ENCODE measurements around the gene KCNH8. TPM values are rescaled to one million over a fixed set of nuclear protein-coding genes. Genes with fewer than 3 reads are reported as not detected.

KCNH8 gene
- total RNA-seq, 3 donors from 2014 or later (not counting 1 experiment from before 2014, with no cell fraction given), result 0.10 TPM; not detected in 2

DNA sequence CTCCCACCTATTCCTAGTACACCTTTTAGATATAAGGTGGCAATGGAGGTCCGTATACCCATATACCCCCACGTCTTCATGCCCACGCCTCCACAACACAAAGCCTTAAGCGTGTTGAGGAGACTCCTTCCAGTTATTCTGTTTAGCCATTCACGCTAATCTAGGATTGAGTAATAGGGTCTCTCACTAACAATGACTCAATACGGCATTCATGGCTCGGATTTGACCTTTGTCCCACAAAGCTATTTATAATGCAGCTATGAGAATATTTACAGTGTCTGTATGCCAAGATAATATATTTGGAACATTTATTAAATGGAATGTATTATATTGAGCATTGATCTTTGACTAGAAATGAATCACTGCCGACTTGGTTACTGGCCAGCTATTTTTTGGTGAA lies 215.8 kb downstream of the KCNH8 start:
- intact Hi-C loops (cut with micrococcal nuclease), result no loop called here
- H3K4me1 ChIP-seq (ENCODE audit: control insufficient read depth, insufficient read depth, low read length), result no peaks in the 10 kb centered on the region
- H3K27ac ChIP-seq (ENCODE audit: low read length), result no peak overlapping the region
- Mint-ChIP-seq H3K36me3 (no peaks in the 10 kb centered on the region), H3K27me3 (ENCODE audit: low read depth in 2 of 2) (no peaks in the 10 kb centered on the region), H3K4me1 (no peaks in the 10 kb centered on the region), H3K9me3 (peaks cover 1 to 4% of the 10 kb centered on the region in 2 donors), H3K4me3 (no peak overlapping the region), H3K27ac (no peak overlapping the region)
- no peak for ATAC-seq
- no peaks in the 10 kb centered on the region for H3K9me3 ChIP-seq (ENCODE audit: control insufficient read depth, insufficient read depth, low read length)
- DNase-seq, result no peak
- no peak overlapping the region for H3K4me3 ChIP-seq (ENCODE audit: low read length)
- TF ChIP-seq, protein P1, sequence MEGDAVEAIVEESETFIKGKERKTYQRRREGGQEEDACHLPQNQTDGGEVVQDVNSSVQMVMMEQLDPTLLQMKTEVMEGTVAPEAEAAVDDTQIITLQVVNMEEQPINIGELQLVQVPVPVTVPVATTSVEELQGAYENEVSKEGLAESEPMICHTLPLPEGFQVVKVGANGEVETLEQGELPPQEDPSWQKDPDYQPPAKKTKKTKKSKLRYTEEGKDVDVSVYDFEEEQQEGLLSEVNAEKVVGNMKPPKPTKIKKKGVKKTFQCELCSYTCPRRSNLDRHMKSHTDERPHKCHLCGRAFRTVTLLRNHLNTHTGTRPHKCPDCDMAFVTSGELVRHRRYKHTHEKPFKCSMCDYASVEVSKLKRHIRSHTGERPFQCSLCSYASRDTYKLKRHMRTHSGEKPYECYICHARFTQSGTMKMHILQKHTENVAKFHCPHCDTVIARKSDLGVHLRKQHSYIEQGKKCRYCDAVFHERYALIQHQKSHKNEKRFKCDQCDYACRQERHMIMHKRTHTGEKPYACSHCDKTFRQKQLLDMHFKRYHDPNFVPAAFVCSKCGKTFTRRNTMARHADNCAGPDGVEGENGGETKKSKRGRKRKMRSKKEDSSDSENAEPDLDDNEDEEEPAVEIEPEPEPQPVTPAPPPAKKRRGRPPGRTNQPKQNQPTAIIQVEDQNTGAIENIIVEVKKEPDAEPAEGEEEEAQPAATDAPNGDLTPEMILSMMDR (IDR thresholded peaks at IDR 0.05), result no peak
- H3K27me3 ChIP-seq (ENCODE audit: control insufficient read depth, insufficient read depth, low read length), result no peaks in the 10 kb centered on the region
- H3K36me3 ChIP-seq (ENCODE audit: control insufficient read depth, insufficient read depth, low read length), result no peaks in the 10 kb centered on the region
- 94% methylated on average over 7 of the region's 8 CpGs for WGBS (ENCODE audit: insufficient coverage)

DNA sequence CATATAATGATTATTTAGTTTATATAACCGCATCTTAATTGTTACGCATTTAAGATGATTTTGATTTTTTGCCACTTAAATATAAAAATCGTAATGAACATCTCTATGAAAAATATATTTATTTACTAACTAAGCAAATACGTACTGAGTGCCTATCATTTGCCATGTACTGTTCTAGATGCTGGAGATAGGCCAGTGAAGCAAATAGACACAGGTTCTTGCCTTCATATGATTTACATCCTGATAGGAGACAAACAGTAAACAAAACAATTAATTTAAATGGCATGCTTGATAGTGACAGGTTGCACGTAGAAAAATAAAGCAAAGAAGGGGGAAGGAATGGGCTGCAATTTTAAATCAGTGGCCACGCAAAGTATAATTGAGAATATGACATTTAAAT lies 217.2 kb downstream of the KCNH8 start:
- no peaks in the 10 kb centered on the region for H3K27me3 Mint-ChIP-seq (ENCODE audit: low read depth in 2 of 2)
- H3K27ac Mint-ChIP-seq, result no peak overlapping the region
- no peak for ATAC-seq
- H3K36me3 Mint-ChIP-seq, result no peaks in the 10 kb centered on the region
- H3K4me3 Mint-ChIP-seq, result no peak overlapping the region
- no peaks in the 10 kb centered on the region for H3K27me3 ChIP-seq (ENCODE audit: control insufficient read depth, insufficient read depth, low read length)
- peaks cover 7 to 12% of the 10 kb centered on the region in 2 donors for H3K9me3 Mint-ChIP-seq
- no peaks in the 10 kb centered on the region for H3K9me3 ChIP-seq (ENCODE audit: control insufficient read depth, insufficient read depth, low read length)
- no peaks in the 10 kb centered on the region for H3K4me1 ChIP-seq (ENCODE audit: control insufficient read depth, insufficient read depth, low read length)
- TF ChIP-seq, protein P1 (IDR thresholded peaks at IDR 0.05), result no peak
- intact Hi-C loops (cut with micrococcal nuclease), result no loop called here
- DNase-seq, result no peak
- no peak overlapping the region for H3K27ac ChIP-seq (ENCODE audit: low read length)
- no peaks in the 10 kb centered on the region for H3K4me1 Mint-ChIP-seq
- 93% methylated on average over 3 of the region's 6 CpGs for WGBS (ENCODE audit: insufficient coverage)
- no peak overlapping the region for H3K4me3 ChIP-seq (ENCODE audit: low read length)
- H3K36me3 ChIP-seq (ENCODE audit: control insufficient read depth, insufficient read depth, low read length), result no peaks in the 10 kb centered on the region

DNA sequence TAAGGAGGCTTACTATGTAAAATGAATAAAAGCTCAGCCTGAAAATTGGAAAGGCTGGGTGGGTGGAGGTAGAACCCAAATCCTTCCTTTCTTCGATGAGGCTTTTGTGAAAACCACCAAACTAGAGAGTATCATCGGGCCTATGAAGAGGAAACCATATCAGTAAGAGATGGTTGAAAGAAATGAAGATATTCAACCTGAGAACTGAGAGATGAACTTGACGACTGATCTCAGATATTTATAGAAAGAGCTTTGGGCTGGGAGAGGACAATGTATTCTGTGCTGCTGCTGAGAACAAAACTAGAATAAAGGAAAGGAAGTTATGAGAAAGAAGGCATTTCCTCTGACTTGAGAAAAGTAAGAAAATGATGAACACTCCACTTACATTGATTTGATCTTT lies 236.6 kb downstream of the KCNH8 start:
- 57% methylated on average over 3 of the region's 3 CpGs for WGBS (ENCODE audit: insufficient coverage)
- Histone ChIP-seq H3K9me3 (ENCODE audit: control insufficient read depth, insufficient read depth, low read length) (no peaks in the 10 kb centered on the region), H3K4me3 (ENCODE audit: low read length) (no peak overlapping the region), H3K36me3 (ENCODE audit: control insufficient read depth, insufficient read depth, low read length) (no peaks in the 10 kb centered on the region), H3K4me1 (ENCODE audit: control insufficient read depth, insufficient read depth, low read length) (no peaks in the 10 kb centered on the region), H3K27ac (ENCODE audit: low read length) (no peak overlapping the region), H3K27me3 (ENCODE audit: control insufficient read depth, insufficient read depth, low read length) (no peaks in the 10 kb centered on the region)
- Mint-ChIP-seq H3K27me3 (ENCODE audit: low read depth in 2 of 2) (no peaks in the 10 kb centered on the region), H3K9me3 (no peaks in the 10 kb centered on the region), H3K4me1 (no peaks in the 10 kb centered on the region), H3K4me3 (no peak overlapping the region), H3K36me3 (no peaks in the 10 kb centered on the region), H3K27ac (no peak overlapping the region)
- intact Hi-C loops (cut with micrococcal nuclease), result no loop called here
- DNase-seq (no peak), ATAC-seq (no peak)
- TF ChIP-seq, protein P1 (IDR thresholded peaks at IDR 0.05), result no peak

DNA sequence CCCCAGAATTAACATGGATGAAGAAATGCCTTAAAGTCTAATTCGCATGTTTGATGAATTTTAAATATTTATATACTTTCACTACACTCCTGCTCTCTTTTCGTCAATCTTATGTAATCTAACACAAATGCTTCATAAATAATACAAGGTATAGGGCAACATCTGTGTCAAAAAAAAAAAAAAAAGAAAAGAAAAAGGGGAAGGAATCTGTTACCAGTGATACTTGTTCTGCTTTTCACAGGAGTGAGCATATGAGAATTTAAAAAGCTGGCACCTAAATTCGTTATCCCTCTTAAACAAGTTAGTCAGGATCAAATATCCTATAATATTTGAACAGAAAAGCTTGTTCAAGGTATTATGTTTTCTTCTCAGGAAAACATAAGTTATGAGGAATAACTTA lies 243.8 kb downstream of the KCNH8 start:
- WGBS (ENCODE audit: insufficient coverage), result no CpG with 5 or more reads among the region's 3 CpGs
- TF ChIP-seq, protein P1 (IDR thresholded peaks at IDR 0.05), result no peak
- no peak overlapping the region for H3K4me3 ChIP-seq (ENCODE audit: low read length)
- Mint-ChIP-seq H3K4me1 (no peaks in the 10 kb centered on the region), H3K27ac (no peak overlapping the region), H3K36me3 (no peaks in the 10 kb centered on the region), H3K27me3 (ENCODE audit: low read depth in 2 of 2) (no peaks in the 10 kb centered on the region), H3K4me3 (no peak overlapping the region), H3K9me3 (peaks cover 0 to 6% of the 10 kb centered on the region in 2 donors)
- H3K27ac ChIP-seq (ENCODE audit: low read length), result no peak overlapping the region
- no peaks in the 10 kb centered on the region for H3K36me3 ChIP-seq (ENCODE audit: control insufficient read depth, insufficient read depth, low read length)
- H3K27me3 ChIP-seq (ENCODE audit: control insufficient read depth, insufficient read depth, low read length), result no peaks in the 10 kb centered on the region
- intact Hi-C loops (cut with micrococcal nuclease), result no loop called here
- H3K9me3 ChIP-seq (ENCODE audit: control insufficient read depth, insufficient read depth, low read length), result no peaks in the 10 kb centered on the region
- no peaks in the 10 kb centered on the region for H3K4me1 ChIP-seq (ENCODE audit: control insufficient read depth, insufficient read depth, low read length)
- DNase-seq (no peak), ATAC-seq (no peak)

Data from natural killer cell (primary cell).